Right lobe of liver (tissue), 4 donors: ENCODE measurements around the gene USP1.

ENCODE experiments used
- CTCF ChIP-seq, 4 donors: fragments of 200-600 bp in 3 of 4; fragments of 450-650 bp in 1 of 4; IDR thresholded peaks; one replicate each; pipeline versions ENCODE4 v1.5.1 to v1.8.0; 2016 to 2022; ENCODE audit warnings: antibody characterized with exemption in 4 of 4, mild to moderate bottlenecking in 2 of 4
- POLR2A ChIP-seq: fragments of 450-650 bp; IDR thresholded peaks from one replicate; pipeline ENCODE4 v1.6.1; 2017; ENCODE audit warnings: antibody characterized with exemption, mild to moderate bottlenecking
- donor health status: DM: no; HTN: no; CAD: no.
- donor health status: DM: no; HTN: no; CAD: no.
- donor health status: DM: no; HTN: yes; CAD: no.

GRCh38 chr1:62476525-62477219 is 39.8 kb downstream of the USP1 start:
- TF ChIP-seq CTCF (IDR thresholded peaks at IDR 0.05): peak in 1 of 4 donors; percentile 5
- no peak for TF ChIP-seq POLR2A
